K562 (cell line): ENCODE data around the gene SERPIND1. TPM values are rescaled to one million over a fixed set of nuclear protein-coding genes. Genes with fewer than 3 reads are reported as not detected.
A peak's percentile ranks its signal among the peaks of the same experiment; 100 is the strongest.

Experiments used
- ATAC-seq: fragments of 200-7000 bp; cut with Tn5 transposase; 3 replicates; pipeline ENCODE4 v1.9.1; 2020; ENCODE audit warnings: moderate library complexity
- BruUV-seq: library from RNA; stranded (reverse); fragments of 400-500 nt; replicated peaks from 2 replicates; lab custom pipeline; 2021; lab: Mats Ljungman, UMichigan
- CTCF ChIA-PET: fragments of 300-600 bp; formaldehyde crosslinking; extraction: SDS; loops from one replicate; lab custom pipeline; 2021; ENCODE audit warnings: low intra/inter-chr PET ratio; lab: Yijun Ruan, JAX
- POLR2A ChIA-PET: fragments of 300-600, 350-650 bp; sonication (Branson Sonifier 250); formaldehyde crosslinking; extraction: SDS; loops from one replicate; lab custom pipeline; 2021; ENCODE audit warnings: antibody characterized with exemption, inconsistent platforms; lab: Yijun Ruan, JAX
- DNase-seq, 4 experiments: peaks; one replicate each; pipeline versions ENCODE4 v3.0.0 to v3.0.0-alpha.2; 2011 to 2018; ENCODE audit warnings: low spot score in 3 of 4, mixed read lengths in 3 of 4; ENCODE audit errors: extremely low read depth in 1 of 4
- FAIRE-seq: peaks from 2 replicates; lab custom pipeline; 2011; peaks lifted over from hg19 to GRCh38; lab: Jason Lieb, UNC
- H2AFZ ChIP-seq: 2 replicates; pipeline ENCODE4 v1.6.0; 2011; ENCODE audit warnings: low read depth, low read length, control low read depth, inconsistent platforms
- H3K27ac ChIP-seq: fragments of 200-600 bp; 3 replicates; pipeline ENCODE4 v1.8.0; 2011; ENCODE audit warnings: low read depth, mild to moderate bottlenecking, control low read depth, inconsistent platforms, low read length, moderate library complexity, mixed read lengths; ENCODE audit errors: extremely low read depth
- H3K27me3 ChIP-seq, 2 experiments: fragments of 300-600 bp in 1 of 2; 2 replicates in 1 of 2; 3 replicates in 1 of 2; pipeline versions ENCODE4 v1.6.0 to v1.8.0; 2011; ENCODE audit warnings: inconsistent platforms in 2 of 2, low read length in 2 of 2, mild to moderate bottlenecking in 1 of 2, mixed read lengths in 1 of 2, moderate library complexity in 1 of 2; ENCODE audit not compliant: control insufficient read depth in 2 of 2, insufficient read depth in 2 of 2
- H3K36me3 ChIP-seq: fragments of 300-600 bp; 3 replicates; pipeline ENCODE4 v1.8.0; 2011; ENCODE audit warnings: mild to moderate bottlenecking, low read length, inconsistent platforms; ENCODE audit not compliant: control insufficient read depth, insufficient read depth
- H3K4me1 ChIP-seq, 2 experiments: fragments of 200-600 bp in 1 of 2; replicated peaks in 1 of 2; 2 replicates in 1 of 2; 3 replicates in 1 of 2; pipeline versions ENCODE4 v1.5.1 to v1.8.0; 2011; ENCODE audit warnings: inconsistent platforms in 2 of 2, low read length in 2 of 2, mild to moderate bottlenecking in 1 of 2, mixed read lengths in 1 of 2, moderate library complexity in 1 of 2; ENCODE audit not compliant: control insufficient read depth in 2 of 2, insufficient read depth in 2 of 2
- H3K4me2 ChIP-seq: 2 replicates; pipeline ENCODE4 v1.6.1; 2011; ENCODE audit warnings: low read length, control low read depth, inconsistent platforms, mixed read lengths; ENCODE audit not compliant: insufficient read depth
- H3K4me3 ChIP-seq: fragments of 200-600 bp; sonication (generic), shearing (Covaris generic); 2 replicates; pipeline ENCODE4 v1.5.1; 2016; ENCODE audit warnings: control low read depth, inconsistent platforms
- H3K79me2 ChIP-seq: fragments of 200-600 bp; 3 replicates; pipeline ENCODE4 v1.8.0; 2011; ENCODE audit warnings: low read length, inconsistent platforms; ENCODE audit not compliant: control insufficient read depth, insufficient read depth
- H3K9ac ChIP-seq, 2 experiments: 2 replicates each; pipeline versions ENCODE4 v1.6.0 to v1.6.1; 2011; ENCODE audit warnings: low read depth in 2 of 2, low read length in 2 of 2, control low read depth in 1 of 2, inconsistent platforms in 1 of 2, mild to moderate bottlenecking in 1 of 2, mixed read lengths in 1 of 2; ENCODE audit not compliant: insufficient read depth in 1 of 2
- H3K9me1 ChIP-seq: one replicate; pipeline ENCODE4 v1.6.0; 2011; ENCODE audit warnings: inconsistent platforms, mild to moderate bottlenecking, low read length, moderate library complexity; ENCODE audit not compliant: control insufficient read depth, insufficient read depth
- H3K9me3 ChIP-seq: replicated peaks from 2 replicates; pipeline ENCODE4 v1.5.1; 2011; ENCODE audit warnings: low read depth, low read length, inconsistent platforms; ENCODE audit not compliant: control insufficient read depth, insufficient read depth
- H4K20me1 ChIP-seq: replicated peaks from 2 replicates; pipeline ENCODE4 v1.6.1; 2011; ENCODE audit warnings: low read length, inconsistent platforms, mixed read lengths; ENCODE audit not compliant: control insufficient read depth, insufficient read depth
- ATF1 ChIP-seq, 2 experiments: fragments of 450-650 bp in 1 of 2; IDR thresholded peaks; 2 replicates each; pipeline ENCODE4 v1.6.1; 2016; ENCODE audit warnings: missing compliant biosample characterization in 1 of 2, missing genetic modification characterization in 1 of 2
- BRCA1 ChIP-seq, 2 experiments: fragments of 450-650 bp in 1 of 2; sonication (generic) in 1 of 2; formaldehyde crosslinking in 1 of 2; IDR thresholded peaks; 2 replicates each; pipeline versions ENCODE4 v1.5.0 to v1.6.1; 2017 to 2020; ENCODE audit warnings: mild to moderate bottlenecking in 1 of 2, missing genetic modification reagents in 1 of 2
- HNRNPK ChIP-seq: fragments of 200-400 bp; formaldehyde crosslinking; IDR thresholded peaks from one replicate; pipeline ENCODE4 v1.6.1; 2018; ENCODE audit warnings: mild to moderate bottlenecking, low read depth, low read length; ENCODE audit not compliant: poor library complexity, severe bottlenecking
- PPARD ChIP-seq: fragments of 250-450 bp; sonication (Bioruptor Pico); IDR thresholded peaks from 2 replicates; pipeline ENCODE4 v1.8.0; 2022; ENCODE audit warnings: inconsistent platforms, mild to moderate bottlenecking, moderate library complexity
- PRMT5 ChIP-seq: sonication (generic); formaldehyde crosslinking; IDR thresholded peaks from 2 replicates; pipeline ENCODE4 v1.5.0; 2020; ENCODE audit warnings: missing genetic modification reagents
- WGBS: fragments of 100-300 bp; shearing (Covaris generic); methylation state at CpG from one replicate; pipeline ENCODE4 v1.1.6; 2016; ENCODE audit warnings: low coverage, mixed read lengths; ENCODE audit not compliant: insufficient coverage; ENCODE audit errors: missing lambda C conversion rate; 5-methylcytosine and 5-hydroxymethylcytosine counted together
- in situ Hi-C: fragments of 300-500 bp; cut with MboI; formaldehyde crosslinking; loops from 4 replicates; pipeline ENCODE4 v1.15.0; 2018; ENCODE audit warnings: inconsistent platforms, mixed read lengths
- intact Hi-C: fragments of 100-400 bp; cut with micrococcal nuclease; formaldehyde crosslinking; loops from 2 replicates; pipeline ENCODE4 v1.14.2; 2022
- polyA plus RNA-seq, 8 experiments: library from polyadenylated mRNA; depleted of rRNA in 4 of 8; stranded (reverse) in 5 of 8; unstranded in 3 of 8; fragments of >200 nt; fragmentation: Nextera tagmentation in 2 of 8; fragmentation: Illumina TruSeq in 1 of 8; extraction: Ambion mirVana in 2 of 8; extraction: Trizol in 1 of 8; gene quantifications; 2 replicates each; pipeline versions ENCODE4 v1.2.1 to v1.2.3, GENCODE V29; 2011 to 2014; ENCODE audit warnings: inconsistent platforms in 1 of 8, missing spikeins in 1 of 8
- total RNA-seq, 7 experiments: library from RNA; depleted of rRNA in 6 of 7; stranded (reverse); fragments of >200 nt in 6 of 7; fragmentation: Illumina TruSeq in 2 of 7; extraction: Trizol in 2 of 7; gene quantifications; 2 replicates each; pipeline versions ENCODE4 v1.2.1 to v1.2.3, GENCODE V29; 2011 to 2021; ENCODE audit warnings: low replicate concordance in 1 of 7

The SERPIND1 gene
- total and polyA plus RNA-seq, 9 of the 15 experiments (the other 6 are each of a cell fraction or from before 2014, with no cell fraction given) = 0.04 to 0.11 (median 0.09) TPM; not detected in 6

DNA sequence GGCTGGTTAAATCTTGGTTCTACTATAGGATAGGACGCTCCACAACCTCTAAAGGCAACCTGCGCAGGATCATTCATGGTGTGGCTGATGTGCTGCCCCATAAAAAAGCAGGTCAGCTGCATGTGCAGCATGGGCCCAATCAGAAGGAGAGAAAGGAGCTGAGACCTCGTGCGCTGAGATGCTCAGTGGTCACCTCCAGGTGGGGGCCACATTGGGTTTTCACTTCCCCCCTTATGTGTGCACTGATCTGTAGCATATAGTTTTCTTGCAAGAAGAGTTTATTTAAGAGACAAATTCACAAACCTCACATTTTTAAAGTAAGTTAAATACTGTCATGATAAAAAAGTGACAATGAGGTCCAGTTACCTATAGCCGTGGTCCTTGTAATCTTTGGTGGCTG lies 24.3 kb downstream of the SERPIND1 start:
- Histone ChIP-seq H4K20me1 (0 out of 2 replicates have a peak, but pooled peaks cover 6% of the 10 kb centered on the region), H3K79me2 (no peaks in the 10 kb centered on the region), H3K27me3 (no peaks in the 10 kb centered on the region), H3K4me3 (no peak overlapping the region), H3K9me1 (peaks cover 6% of the 10 kb centered on the region), H3K36me3 (peaks cover 83% of the 10 kb centered on the region), H2AFZ (no peak overlapping the region), H3K4me1 (0 out of 5 replicates have a peak, but pooled peaks cover 0 to 3% of the 10 kb centered on the region in 2 experiments), H3K9ac (no peak overlapping the region), H3K4me2 (no peak overlapping the region), H3K27ac (no peak overlapping the region), H3K9me3 (no peaks in the 10 kb centered on the region)
- WGBS = 78% methylated on average over 5 of the region's 5 CpGs
- DNase-seq (no peak), ATAC-seq (no peak), FAIRE-seq (no peak)
- ChIA-PET POLR2A (interaction anchor here (0.6 to 3.4 kb wide), 12 partner anchors 8 to 1759 kb away, joined by 3 to 15 read pairs (median 4); no protein-coding TSS in a partner anchor), CTCF (no interaction called here)
- no TSS peak for BruUV-seq
- TF ChIP-seq ATF1 (CRISPR knock-in tag; IDR thresholded peaks at IDR 0.05) (peak; percentile 15; the same call in 1 of the 2 replicates), ATF1 (tag; IDR thresholded peaks at IDR 0.05) (no peak), BRCA1 (IDR thresholded peaks at IDR 0.05) (no peak), BRCA1 (CRISPR knock-in tag; IDR thresholded peaks at IDR 0.05) (0 out of 2 replicates have a peak, but pooled peaks have one; percentile 63), HNRNPK (no peak), PRMT5 (CRISPR knock-in tag) (peak; percentile 67; the same call in 1 of the 2 replicates), PPARD (CRISPR knock-in tag) (0 out of 2 replicates have a peak, but pooled peaks have one; percentile 25)
- intact Hi-C loops = no loop called here
- in situ Hi-C loops = loop anchor here (25.0 kb wide), 2 partner anchors 339 to 1961 kb away; no protein-coding TSS in a partner anchor
